ENCODE data around the gene MIOS. TPM values are rescaled to one million over a fixed set of nuclear protein-coding genes. Genes with fewer than 3 reads are reported as not detected.

The MIOS gene
- total and polyA plus RNA-seq, 9 of the 15 experiments (the other 6 are each of a cell fraction or from before 2014, with no cell fraction given), result 7.8 to 47.8 (median 30.6) TPM

DNA sequence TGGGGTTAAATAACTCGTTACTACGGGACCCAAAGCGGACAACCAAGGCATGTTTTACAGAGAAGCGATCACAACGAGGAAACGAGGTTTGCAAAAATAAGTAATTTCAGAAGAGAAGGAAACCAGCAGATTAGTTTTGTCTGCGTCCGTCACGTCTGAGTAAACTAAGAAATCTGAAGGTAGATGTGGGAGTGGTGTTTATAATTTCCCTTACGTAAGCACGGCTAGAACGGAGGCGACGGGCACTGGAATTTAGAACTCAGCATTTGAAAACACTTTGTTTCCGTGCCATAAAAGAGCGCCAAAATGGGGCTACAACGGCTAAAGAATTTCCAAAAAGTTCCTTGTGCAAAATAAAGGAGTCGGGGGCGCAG is 73.2 kb downstream of the MIOS start:
- DNase-seq (ENCODE audit: extremely low read depth in 1 of 4, low spot score in 3 of 4), result peak in 2 of 4 experiments; percentile 14 to 44
- ChIA-PET POLR2A (interaction anchor here (0.7 to 1.5 kb wide), 8 partner anchors 8 to 553 kb away, joined by 3 to 6 read pairs (median 3); no protein-coding TSS in a partner anchor), CTCF (ENCODE audit: low intra/inter-chr PET ratio) (no interaction called here)
- 0% methylated on average over 19 of the region's 19 CpGs for WGBS (ENCODE audit: insufficient coverage, low coverage, missing lambda C conversion rate)
- Histone ChIP-seq H3K4me3 (peak overlapping the region; percentile 62), H3K9me1 (ENCODE audit: control insufficient read depth, insufficient read depth, low read length) (no peaks in the 10 kb centered on the region), H3K9me3 (replicated peaks; ENCODE audit: control insufficient read depth, insufficient read depth, low read depth, low read length) (no peaks in the 10 kb centered on the region), H3K4me2 (ENCODE audit: insufficient read depth, low read length) (peak overlapping the region; percentile 89), H2AFZ (ENCODE audit: low read depth, low read length) (peak overlapping the region; percentile 88), H3K79me2 (ENCODE audit: control insufficient read depth, insufficient read depth, low read length) (peaks cover 48% of the 10 kb centered on the region), H3K27ac (ENCODE audit: extremely low read depth, low read depth, low read length) (peak overlapping the region; percentile 75), H4K20me1 (replicated peaks; ENCODE audit: control insufficient read depth, insufficient read depth, low read length) (no peaks in the 10 kb centered on the region), H3K36me3 (ENCODE audit: control insufficient read depth, insufficient read depth, low read length) (peaks cover 21% of the 10 kb centered on the region; the same call in 2 of the 3 replicates), H3K9ac (ENCODE audit: insufficient read depth in 1 of 2, low read depth in 2 of 2, low read length in 2 of 2) (peak overlapping the region; percentile 84 to 96), H3K27me3 (ENCODE audit: control insufficient read depth in 2 of 2, insufficient read depth in 2 of 2, low read length in 2 of 2) (no peaks in the 10 kb centered on the region), H3K4me1 (replicated peaks in 1 of 2; ENCODE audit: control insufficient read depth in 2 of 2, insufficient read depth in 2 of 2, low read length in 2 of 2) (peaks cover 0 to 3% of the 10 kb centered on the region in 2 experiments; a peak in 1 of 5 replicates)
- BruUV-seq (replicated peaks), result no TSS peak
- in situ Hi-C loops (cut with MboI) (no loop called here), intact Hi-C loops (cut with micrococcal nuclease) (loop anchor here (2.0 kb wide), 2 partner anchors 73 to 657 kb away; partner anchors contain the start of gene MIOS)
- ATAC-seq, result 0 out of 3 replicates have a peak, but pooled peaks have one; percentile 2
- FAIRE-seq, result no peak
- TF ChIP-seq NR2F6 (CRISPR knock-in tag; IDR thresholded peaks at IDR 0.05), result no peak
- TF ChIP-seq PHF8 (IDR thresholded peaks at IDR 0.05; ENCODE audit: borderline replicate concordance, low read length), result no peak
- TF ChIP-seq FOXA3 (CRISPR knock-in tag; conservative IDR thresholded peaks at IDR 0.05 in 1 of 2, IDR thresholded peaks at IDR 0.05 in 1 of 2), result peak in 1 of 2 experiments; percentile 6; a peak in 1 of 4 replicates
- no peak for TF ChIP-seq ARID3A (IDR thresholded peaks at IDR 0.05; ENCODE audit: borderline replicate concordance, low read depth, low read length)
- TF ChIP-seq PTTG1 (tag; IDR thresholded peaks at IDR 0.05; ENCODE audit: low read depth), result no peak
- TF ChIP-seq MAFF (IDR thresholded peaks at IDR 0.05; ENCODE audit: low read length), result peak; percentile 57
- no peak for TF ChIP-seq ID3 (CRISPR knock-in tag; IDR thresholded peaks at IDR 0.05)
- TF ChIP-seq ID3 (tag; IDR thresholded peaks at IDR 0.05), result 0 out of 2 replicates have a peak, but pooled peaks have one; percentile 30
- no peak for TF ChIP-seq HOXB6 (CRISPR knock-in tag; IDR thresholded peaks at IDR 0.05; ENCODE audit: borderline replicate concordance)
- TF ChIP-seq JUND (IDR thresholded peaks at IDR 0.05; ENCODE audit: borderline replicate concordance, low read depth, low read length), result no peak
- 0 out of 3 replicates have a peak, but pooled peaks have one; percentile 0 for TF ChIP-seq JUND (tag; IDR thresholded peaks at IDR 0.05; ENCODE audit: borderline replicate concordance, low read depth, low read length)
- no peak for TF ChIP-seq WHSC1 (IDR thresholded peaks at IDR 0.05; ENCODE audit: low read length)
- TF ChIP-seq SMC3 (conservative IDR thresholded peaks at IDR 0.05; ENCODE audit: insufficient read depth, low read depth, low read length), result no peak
- TF ChIP-seq RFX1 (IDR thresholded peaks at IDR 0.05), result 0 out of 2 replicates have a peak, but pooled peaks have one; percentile 8
- no peak for TF ChIP-seq MBD2 (IDR thresholded peaks at IDR 0.05; ENCODE audit: borderline replicate concordance, low read depth)
- no peak for TF ChIP-seq ZNF436 (CRISPR knock-in tag; IDR thresholded peaks at IDR 0.05)
- TF ChIP-seq ZFP30 (CRISPR knock-in tag; IDR thresholded peaks at IDR 0.05; ENCODE audit: borderline replicate concordance), result no peak
- TF ChIP-seq, protein P1, sequence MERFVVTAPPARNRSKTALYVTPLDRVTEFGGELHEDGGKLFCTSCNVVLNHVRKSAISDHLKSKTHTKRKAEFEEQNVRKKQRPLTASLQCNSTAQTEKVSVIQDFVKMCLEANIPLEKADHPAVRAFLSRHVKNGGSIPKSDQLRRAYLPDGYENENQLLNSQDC (CRISPR knock-in tag; IDR thresholded peaks at IDR 0.05), result no peak
- no peak for TF ChIP-seq CREM (IDR thresholded peaks at IDR 0.05; ENCODE audit: low read depth)

Measured in K562 (cell line).